ENCODE measurements around the gene TAS2R1. TPM values are rescaled to one million over a fixed set of nuclear protein-coding genes. Genes with fewer than 3 reads are reported as not detected.

Gene TAS2R1
- total RNA-seq, 1 donor from 2014 or later: not detected

GRCh38 chr5:9653061-9653460 lies 22.9 kb upstream of the TAS2R1 start:
- Mint-ChIP-seq H3K27ac (ENCODE audit: unreplicated experiment) (no peak overlapping the region), H3K4me1 (ENCODE audit: low read depth, unreplicated experiment) (no peaks in the 10 kb centered on the region), H3K27me3 (ENCODE audit: unreplicated experiment) (peaks cover 5% of the 10 kb centered on the region), H3K9me3 (ENCODE audit: unreplicated experiment) (no peaks in the 10 kb centered on the region), H3K36me3 (ENCODE audit: unreplicated experiment) (no peaks in the 10 kb centered on the region), H3K4me3 (ENCODE audit: unreplicated experiment) (no peak overlapping the region)
- peak; percentile 11 for TF ChIP-seq CTCF (IDR thresholded peaks at IDR 0.05; ENCODE audit: partially characterized antibody, unreplicated experiment)
- no peak for DNase-seq

- Mint-ChIP-seq H3K36me3 (ENCODE audit: unreplicated experiment) (no peaks in the 10 kb centered on the region), H3K4me3 (ENCODE audit: unreplicated experiment) (no peak overlapping the region), H3K27me3 (ENCODE audit: unreplicated experiment) (peaks cover 5% of the 10 kb centered on the region), H3K27ac (ENCODE audit: unreplicated experiment) (no peak overlapping the region), H3K4me1 (ENCODE audit: low read depth, unreplicated experiment) (no peaks in the 10 kb centered on the region), H3K9me3 (ENCODE audit: unreplicated experiment) (no peaks in the 10 kb centered on the region)
- TF ChIP-seq CTCF (IDR thresholded peaks at IDR 0.05; ENCODE audit: partially characterized antibody, unreplicated experiment): no peak
- no peak for DNase-seq
Measured at GRCh38 chr5:9652295-9652694, 22.1 kb upstream of the TAS2R1 start.

GRCh38 chr5:9646843-9647242 lies 16.7 kb upstream of the TAS2R1 start:
- no peaks in the 10 kb centered on the region for H3K4me1 Mint-ChIP-seq (ENCODE audit: low read depth, unreplicated experiment)
- H3K27me3 Mint-ChIP-seq (ENCODE audit: unreplicated experiment): no peaks in the 10 kb centered on the region
- DNase-seq: no peak
- no peaks in the 10 kb centered on the region for H3K36me3 Mint-ChIP-seq (ENCODE audit: unreplicated experiment)
- H3K27ac Mint-ChIP-seq (ENCODE audit: unreplicated experiment): no peak overlapping the region
- H3K9me3 Mint-ChIP-seq (ENCODE audit: unreplicated experiment): no peaks in the 10 kb centered on the region
- no peak for TF ChIP-seq CTCF (IDR thresholded peaks at IDR 0.05; ENCODE audit: partially characterized antibody, unreplicated experiment)
- no peak overlapping the region for H3K4me3 Mint-ChIP-seq (ENCODE audit: unreplicated experiment)

- Mint-ChIP-seq H3K27ac (ENCODE audit: unreplicated experiment) (no peak overlapping the region), H3K4me1 (ENCODE audit: low read depth, unreplicated experiment) (no peaks in the 10 kb centered on the region), H3K36me3 (ENCODE audit: unreplicated experiment) (peaks cover 2% of the 10 kb centered on the region), H3K4me3 (ENCODE audit: unreplicated experiment) (no peak overlapping the region), H3K9me3 (ENCODE audit: unreplicated experiment) (no peaks in the 10 kb centered on the region), H3K27me3 (ENCODE audit: unreplicated experiment) (no peaks in the 10 kb centered on the region)
- no peak for DNase-seq
- no peak for TF ChIP-seq CTCF (IDR thresholded peaks at IDR 0.05; ENCODE audit: partially characterized antibody, unreplicated experiment)
Measured at GRCh38 chr5:9644630-9645029, 14.5 kb upstream of the TAS2R1 start.

- H3K4me3 Mint-ChIP-seq (ENCODE audit: unreplicated experiment): no peak overlapping the region
- DNase-seq: no peak
- H3K27me3 Mint-ChIP-seq (ENCODE audit: unreplicated experiment): no peaks in the 10 kb centered on the region
- H3K4me1 Mint-ChIP-seq (ENCODE audit: low read depth, unreplicated experiment): no peaks in the 10 kb centered on the region
- H3K27ac Mint-ChIP-seq (ENCODE audit: unreplicated experiment): no peak overlapping the region
- peaks cover 16% of the 10 kb centered on the region for H3K36me3 Mint-ChIP-seq (ENCODE audit: unreplicated experiment)
- H3K9me3 Mint-ChIP-seq (ENCODE audit: unreplicated experiment): peaks cover 2% of the 10 kb centered on the region
- no peak for TF ChIP-seq CTCF (IDR thresholded peaks at IDR 0.05; ENCODE audit: partially characterized antibody, unreplicated experiment)
Measured at GRCh38 chr5:9642621-9643020, 12.5 kb upstream of the TAS2R1 start.

Measured in glutamatergic neuron (in vitro differentiated cells).